Activated naive CD4-positive, alpha-beta T cell treated with anti-CD3 and anti-CD28 coated beads, Interleukin-2, amount 50 U/mL, for 72 hours (primary cell): ENCODE results near the gene TMEM176B. TPM values are rescaled to one million over a fixed set of nuclear protein-coding genes. Genes with fewer than 3 reads are reported as not detected.
A peak's percentile ranks its signal among the peaks of the same experiment; 100 is the strongest.

Experiments used
- ATAC-seq, 2 donors: fragments of 150-1000 bp; cut with Tn5 transposase; 2 replicates each; pipeline ENCODE4 v1.10.0; 2021; ENCODE audit warnings: mild to moderate bottlenecking in 2 of 2, moderate library complexity in 2 of 2
- DNase-seq, 2 donors: peaks; one replicate each; pipeline ENCODE4 v3.0.0; 2021 to 2022; ENCODE audit warnings: low spot score in 2 of 2
- H3K27ac Mint-ChIP-seq, 2 donors: one replicate each; pipeline ENCODE4 v1.8.0; 2022; ENCODE audit warnings: mild to moderate bottlenecking in 2 of 2, mixed read lengths in 2 of 2
- H3K36me3 Mint-ChIP-seq, 2 donors: one replicate each; pipeline ENCODE4 v1.8.0; 2022; ENCODE audit warnings: mixed read lengths in 2 of 2
- H3K9me3 Mint-ChIP-seq, 2 donors: one replicate each; pipeline ENCODE4 v1.8.0; 2022; ENCODE audit warnings: mixed read lengths in 2 of 2
- total RNA-seq, 2 donors: library from RNA; stranded (reverse); gene quantifications; one replicate each; pipeline ENCODE4 v1.2.3, GENCODE V29; 2022

TMEM176B gene
- total RNA-seq, 2 donors from 2014 or later = not detected

DNA sequence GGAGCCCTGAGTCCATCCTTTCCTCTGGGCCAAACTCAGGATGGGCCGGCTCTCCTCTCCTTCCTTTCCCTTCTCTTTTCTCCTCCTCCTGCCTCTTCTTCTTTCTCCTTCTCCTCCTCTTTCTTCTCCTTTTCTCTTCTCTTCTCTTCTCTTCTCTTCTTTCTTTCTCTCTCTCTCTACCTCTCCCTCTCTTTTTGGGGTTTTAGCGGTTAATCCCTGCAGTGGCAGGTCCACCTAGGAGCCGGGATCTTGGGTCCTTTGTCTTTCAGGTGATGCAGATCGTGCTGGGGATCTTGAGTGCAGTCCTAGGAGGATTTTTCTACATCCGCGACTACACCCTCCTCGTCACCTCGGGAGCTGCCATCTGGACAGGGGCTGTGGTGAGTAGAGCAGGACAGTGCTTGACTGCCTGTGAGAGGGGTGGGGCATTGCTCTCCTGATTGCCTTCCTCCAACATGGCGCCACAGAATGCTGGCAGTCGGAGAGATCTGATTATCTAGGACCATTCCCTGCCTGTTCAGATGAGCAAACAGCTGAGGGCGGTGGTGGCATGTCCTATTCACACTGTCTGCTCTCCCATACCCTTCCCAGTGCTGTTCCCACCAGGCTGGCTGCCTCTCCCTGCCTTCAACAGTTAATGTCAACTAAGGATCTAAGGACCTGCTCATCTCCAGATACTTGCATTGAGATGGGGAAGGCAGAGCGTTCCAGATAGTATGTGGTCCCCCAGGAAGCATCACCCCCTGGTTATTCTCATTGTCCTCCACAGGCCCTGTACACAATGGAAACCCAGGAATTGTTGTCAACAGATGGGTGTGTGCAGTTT is 2.0 kb upstream of the TMEM176B start:
- Mint-ChIP-seq H3K36me3 (peaks cover 7 to 14% of the 10 kb centered on the region in 2 donors), H3K9me3 (peaks cover 0 to 4% of the 10 kb centered on the region in 2 donors)
- no peak for ATAC-seq

DNA sequence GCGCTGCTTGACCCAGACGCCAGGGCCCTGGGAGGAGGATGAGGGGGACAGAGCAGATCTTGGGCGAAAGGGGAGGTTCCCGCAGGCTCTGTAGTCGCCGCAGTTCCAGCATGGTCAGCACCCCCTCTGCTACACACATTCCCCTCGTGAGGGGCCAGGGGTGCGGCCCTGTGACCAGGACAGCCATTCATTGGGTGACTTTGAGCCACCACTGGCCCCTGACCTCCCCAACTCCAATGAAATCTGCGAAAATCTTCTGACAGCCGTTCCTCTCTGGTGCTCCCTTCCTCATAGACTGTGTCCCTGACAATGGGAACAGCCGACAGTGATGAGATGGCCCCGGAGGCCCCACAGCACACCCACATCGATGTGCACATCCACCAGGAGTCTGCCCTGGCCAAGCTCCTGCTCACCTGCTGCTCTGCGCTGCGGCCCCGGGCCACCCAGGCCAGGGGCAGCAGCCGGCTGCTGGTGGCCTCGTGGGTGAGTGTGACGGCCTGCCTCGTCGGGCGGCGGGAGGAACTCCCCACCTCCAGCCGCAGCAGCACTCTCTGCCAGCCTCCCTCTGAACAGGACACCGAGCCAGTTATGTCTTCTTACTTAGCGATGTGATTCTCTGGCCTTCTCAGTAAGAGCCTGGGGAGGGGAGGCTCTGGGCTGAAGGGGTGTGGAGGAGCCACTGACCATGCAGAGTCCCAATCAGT is 1.2 kb upstream of the TMEM176B start:
- no peak for DNase-seq
- Mint-ChIP-seq H3K9me3 (peaks cover 0 to 4% of the 10 kb centered on the region in 2 donors), H3K36me3 (peaks cover 7 to 14% of the 10 kb centered on the region in 2 donors), H3K27ac (no peak overlapping the region)
- peak in 1 of 2 donors; percentile 22 for ATAC-seq

More for the DNA sequence above, 2.0 kb upstream of the TMEM176B start:
- no peak overlapping the region for H3K27ac Mint-ChIP-seq
- DNase-seq = no peak

DNA sequence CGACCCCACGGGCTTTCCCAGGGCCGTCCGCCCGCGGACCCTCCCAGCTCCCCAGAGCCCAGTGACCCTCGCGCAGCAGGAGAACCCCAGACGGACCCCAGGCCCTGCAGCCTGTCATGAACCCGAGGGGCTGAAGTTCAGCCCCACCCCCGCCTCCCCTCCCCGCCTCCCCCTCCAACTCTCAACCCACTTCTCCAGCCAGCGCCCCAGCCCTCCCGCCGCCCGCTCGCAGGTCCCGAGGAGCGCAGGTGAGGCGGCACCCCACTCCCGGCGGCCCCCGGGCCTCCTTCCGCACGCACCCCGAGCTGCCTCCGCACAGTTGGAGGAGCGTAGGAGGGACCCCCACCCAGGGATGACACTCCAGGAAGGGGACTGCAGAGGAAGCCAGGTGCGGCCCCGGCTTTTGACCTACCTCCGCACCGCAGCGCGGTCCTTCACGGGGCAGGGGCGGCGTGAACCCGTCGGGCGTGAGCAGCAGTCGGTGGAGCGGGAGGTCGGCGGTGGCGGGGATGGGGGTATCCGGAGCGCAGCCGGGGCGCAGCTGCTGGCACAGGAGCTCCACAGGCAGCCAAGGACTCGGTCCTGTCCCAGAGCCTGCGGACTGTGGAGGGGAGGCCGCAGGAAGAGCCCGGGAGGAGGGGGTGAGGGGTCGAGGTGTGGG is 547 bp upstream of the TMEM176B start, which contains the start of gene TMEM176A:
Gene TMEM176A, plus strand, starts transcription at position 189 of the 661 bp plus-strand sequence. CDS start 782 bp downstream, outside the sequence.
- Mint-ChIP-seq H3K27ac (no peak within 1 kb of the TSS), H3K36me3 (peaks cover 7 to 8% of the 10 kb centered on the region in 2 donors), H3K9me3 (peaks cover 0 to under 1% of the 10 kb centered on the region in 2 donors)
- peak in 1 of 2 donors; percentile 15 for DNase-seq
- ATAC-seq = peak; percentile 22 to 58

DNA sequence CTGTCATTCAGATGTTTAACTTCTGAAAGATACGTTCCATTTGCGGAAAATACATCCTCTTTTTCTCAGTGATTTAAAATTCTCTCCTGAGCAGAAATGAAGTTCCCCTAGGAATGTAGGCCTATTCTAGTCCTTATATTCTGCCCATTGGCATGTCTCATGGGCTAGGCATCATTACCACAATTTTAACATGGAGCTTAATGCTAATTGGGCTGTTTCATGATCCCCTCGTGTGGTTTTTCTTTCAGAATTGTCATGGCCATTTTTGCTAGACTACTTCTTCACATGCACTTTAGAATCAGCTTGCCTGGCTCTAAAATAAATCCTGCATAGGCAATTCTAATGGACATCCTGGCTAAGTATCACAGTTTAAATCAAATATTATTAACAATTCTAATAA is 1.0 kb downstream of the TMEM176B start:
- no peaks in the 10 kb centered on the region for H3K9me3 Mint-ChIP-seq
- H3K27ac Mint-ChIP-seq = no peak overlapping the region
- ATAC-seq (no peak), DNase-seq (no peak)
- peaks cover 7 to 8% of the 10 kb centered on the region in 2 donors for H3K36me3 Mint-ChIP-seq

DNA sequence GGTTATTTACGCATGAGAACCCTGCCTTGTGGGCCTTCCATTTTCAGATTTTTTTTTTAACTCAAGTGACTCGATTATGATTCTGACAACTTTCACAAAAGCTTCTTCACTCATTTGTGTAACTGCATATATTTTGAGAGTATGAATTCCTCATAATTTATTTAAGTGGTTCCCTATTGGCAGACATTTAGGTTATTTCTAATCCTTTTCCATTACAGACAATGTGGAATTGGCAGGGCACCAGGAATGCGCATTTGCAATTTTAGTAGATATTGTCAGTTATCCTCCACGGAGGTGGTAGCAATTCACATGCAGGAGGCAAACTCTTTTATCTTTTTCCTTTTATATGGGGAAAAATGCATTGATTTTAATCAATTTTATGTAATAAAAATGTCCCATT is 2.5 kb downstream of the TMEM176B start:
- ATAC-seq (no peak), DNase-seq (no peak)
- H3K27ac Mint-ChIP-seq = no peak overlapping the region
- peaks cover 7 to 8% of the 10 kb centered on the region in 2 donors for H3K36me3 Mint-ChIP-seq
- no peaks in the 10 kb centered on the region for H3K9me3 Mint-ChIP-seq

DNA sequence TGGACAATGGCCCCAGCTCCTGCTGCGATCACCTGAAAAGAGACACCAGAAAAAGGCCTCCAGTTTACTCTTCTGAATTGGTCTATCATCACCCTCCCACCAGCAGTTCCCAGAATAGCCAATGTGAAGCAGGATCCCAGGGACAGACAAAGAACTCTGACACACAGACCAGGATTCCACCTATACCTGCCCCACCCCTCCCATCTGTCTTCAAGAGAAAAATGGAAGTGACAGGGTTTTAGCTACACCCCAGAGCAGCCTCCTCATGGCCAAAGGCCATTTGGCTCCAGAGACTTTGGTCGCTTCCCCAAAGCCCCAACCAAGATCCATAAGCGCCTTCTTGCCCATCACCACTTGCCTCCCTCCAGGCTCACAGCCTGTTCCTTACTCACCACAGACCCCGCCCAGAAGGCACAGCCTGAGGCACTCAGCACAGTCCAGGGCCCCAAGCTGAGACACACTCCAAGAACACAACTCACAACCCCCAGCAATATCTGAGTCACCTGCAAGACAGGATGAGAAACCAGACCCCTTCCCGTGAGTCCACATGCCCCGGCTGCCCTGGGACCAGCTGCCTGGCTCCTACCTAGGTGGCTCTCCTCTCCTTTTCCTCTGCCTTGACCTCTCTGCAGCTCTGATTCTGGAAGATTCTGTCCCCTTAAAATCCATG is 6.5 kb downstream of the TMEM176B start:
- ATAC-seq = no peak
- Mint-ChIP-seq H3K36me3 (no peaks in the 10 kb centered on the region), H3K27ac (no peak overlapping the region), H3K9me3 (no peaks in the 10 kb centered on the region)
- no peak for DNase-seq

DNA sequence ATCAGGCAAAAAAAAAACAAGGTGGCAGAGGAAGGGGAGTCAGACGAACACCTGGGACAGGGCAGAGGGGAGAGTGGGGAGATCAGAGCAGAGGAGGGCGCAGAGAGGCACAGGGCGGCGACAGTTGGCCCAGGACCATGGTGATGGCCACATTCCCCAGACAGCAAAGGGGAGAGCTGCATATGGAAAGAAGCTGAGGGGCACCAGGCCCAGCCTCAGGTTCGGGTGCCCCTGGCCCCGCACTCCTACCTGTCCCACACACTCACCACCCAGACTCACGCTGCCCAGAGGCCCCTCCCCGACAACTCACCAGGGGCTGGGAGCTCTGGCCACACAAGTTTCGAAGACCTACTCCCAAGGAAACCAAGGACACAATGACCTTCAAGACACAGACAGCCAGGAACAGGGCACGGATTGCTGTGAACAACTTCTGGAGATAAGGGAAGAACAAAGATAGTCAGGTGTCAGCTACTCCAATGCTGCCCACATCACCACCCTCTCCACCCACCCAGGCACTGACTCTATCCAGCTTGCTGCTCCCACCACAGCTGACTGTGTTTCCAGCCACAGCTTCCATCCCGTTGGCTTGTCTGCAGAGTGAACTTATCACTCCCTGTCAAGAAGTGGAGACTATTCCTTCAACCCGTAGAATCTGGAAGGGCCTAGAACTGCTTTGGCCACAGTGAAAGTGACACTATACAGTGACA is 8.3 kb downstream of the TMEM176B start:
- no peak for DNase-seq
- peak overlapping the region in 1 of 2 donors; percentile 50 for H3K27ac Mint-ChIP-seq
- H3K9me3 Mint-ChIP-seq = no peaks in the 10 kb centered on the region
- no peak for ATAC-seq
- no peaks in the 10 kb centered on the region for H3K36me3 Mint-ChIP-seq

DNA sequence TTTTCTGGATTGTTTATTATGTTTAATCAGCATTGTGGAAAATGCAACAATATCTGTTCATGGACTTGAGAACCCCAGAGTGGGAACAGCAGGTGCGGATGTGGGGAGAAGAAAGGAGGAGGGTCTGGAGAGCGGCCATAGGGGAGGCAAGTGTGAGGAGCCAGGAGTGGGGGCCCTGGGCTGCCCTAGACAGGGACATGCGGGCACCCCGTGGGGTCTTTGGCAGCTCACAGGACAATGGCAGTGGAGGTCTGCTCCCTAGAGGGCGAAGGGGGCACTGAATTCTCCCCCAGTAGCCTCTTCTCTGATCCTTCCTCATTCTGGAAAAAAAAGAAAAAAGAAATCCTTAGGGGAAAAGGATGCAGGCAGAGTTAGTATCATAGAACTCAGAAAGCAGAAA is 8.9 kb downstream of the TMEM176B start:
- H3K27ac Mint-ChIP-seq = peak overlapping the region in 1 of 2 donors; percentile 50
- no peaks in the 10 kb centered on the region for H3K36me3 Mint-ChIP-seq
- no peak for ATAC-seq
- no peaks in the 10 kb centered on the region for H3K9me3 Mint-ChIP-seq
- no peak for DNase-seq

DNA sequence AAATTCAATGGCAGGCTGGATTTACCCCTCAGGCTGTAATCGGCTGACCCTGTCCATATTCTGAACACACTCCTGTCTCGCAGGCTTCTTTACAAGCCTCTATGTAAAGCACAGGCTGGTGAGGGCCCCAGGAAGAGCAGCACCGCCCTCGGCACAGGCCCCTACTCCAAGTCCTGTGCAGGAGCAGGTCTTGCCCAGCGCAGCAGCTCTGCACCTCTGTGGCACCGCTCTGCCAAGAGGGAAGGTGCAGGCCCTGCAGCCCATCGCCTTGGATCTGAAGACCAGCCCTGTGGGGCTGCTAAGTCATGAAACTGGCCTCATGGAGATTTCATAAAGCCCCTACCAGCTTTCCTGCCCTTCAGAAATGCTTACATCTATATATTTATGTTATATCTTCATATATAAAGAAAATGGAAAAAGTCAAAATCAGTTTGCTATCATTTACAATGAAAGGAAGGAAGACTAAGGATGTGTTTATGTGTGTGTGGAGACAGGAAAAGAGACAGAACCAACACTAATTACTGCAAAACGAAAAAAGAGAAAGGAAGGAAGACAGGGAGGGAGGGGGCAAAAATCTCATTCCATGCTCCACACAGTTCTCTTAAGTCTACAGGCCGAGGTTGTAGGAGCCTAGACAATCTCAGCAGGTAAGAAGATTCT is 9.6 kb downstream of the TMEM176B start:
- no peaks in the 10 kb centered on the region for H3K9me3 Mint-ChIP-seq
- H3K36me3 Mint-ChIP-seq = no peaks in the 10 kb centered on the region
- ATAC-seq = no peak
- no peak for DNase-seq
- peak overlapping the region in 1 of 2 donors; percentile 50 for H3K27ac Mint-ChIP-seq

DNA sequence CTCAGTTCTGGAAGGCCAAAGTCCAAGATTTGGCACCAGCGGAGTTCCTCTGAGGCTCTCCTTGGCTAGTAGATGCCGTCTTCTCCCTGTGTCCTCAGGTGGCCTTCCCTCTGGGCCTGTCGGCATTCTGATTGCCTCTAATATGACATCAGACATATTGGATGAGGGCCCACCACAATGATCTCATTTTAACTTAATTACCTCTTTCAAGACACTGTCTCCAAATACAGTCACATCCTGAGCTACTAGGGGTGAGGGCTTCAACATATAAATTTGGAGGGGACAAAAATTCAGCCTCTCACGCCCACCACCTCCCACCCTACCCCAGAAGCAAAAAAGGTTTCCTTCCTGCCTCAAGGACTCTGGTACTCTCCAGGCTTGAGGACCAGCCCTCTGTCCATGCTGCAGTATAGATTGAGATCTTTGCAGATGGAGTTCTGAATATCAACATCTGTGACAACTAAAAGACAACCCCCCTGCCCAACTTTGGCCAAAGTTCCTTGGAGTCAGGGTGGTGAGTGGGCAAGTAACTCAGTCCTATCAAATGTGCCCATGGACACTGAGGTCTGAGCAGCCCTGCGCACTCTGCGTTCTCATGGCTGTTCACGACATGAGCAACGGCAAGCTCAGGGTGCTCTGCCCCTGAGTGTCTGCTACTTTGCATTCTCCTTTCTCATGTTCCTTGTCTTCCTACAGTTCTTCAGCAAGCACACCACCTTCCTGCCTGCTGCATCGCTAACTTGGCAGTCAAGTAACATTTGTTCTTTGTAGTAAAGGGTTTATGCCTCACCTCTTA is 11.5 kb downstream of the TMEM176B start:
- no peaks in the 10 kb centered on the region for H3K9me3 Mint-ChIP-seq
- ATAC-seq = no peak
- no peaks in the 10 kb centered on the region for H3K36me3 Mint-ChIP-seq
- DNase-seq = no peak
- no peak overlapping the region for H3K27ac Mint-ChIP-seq

DNA sequence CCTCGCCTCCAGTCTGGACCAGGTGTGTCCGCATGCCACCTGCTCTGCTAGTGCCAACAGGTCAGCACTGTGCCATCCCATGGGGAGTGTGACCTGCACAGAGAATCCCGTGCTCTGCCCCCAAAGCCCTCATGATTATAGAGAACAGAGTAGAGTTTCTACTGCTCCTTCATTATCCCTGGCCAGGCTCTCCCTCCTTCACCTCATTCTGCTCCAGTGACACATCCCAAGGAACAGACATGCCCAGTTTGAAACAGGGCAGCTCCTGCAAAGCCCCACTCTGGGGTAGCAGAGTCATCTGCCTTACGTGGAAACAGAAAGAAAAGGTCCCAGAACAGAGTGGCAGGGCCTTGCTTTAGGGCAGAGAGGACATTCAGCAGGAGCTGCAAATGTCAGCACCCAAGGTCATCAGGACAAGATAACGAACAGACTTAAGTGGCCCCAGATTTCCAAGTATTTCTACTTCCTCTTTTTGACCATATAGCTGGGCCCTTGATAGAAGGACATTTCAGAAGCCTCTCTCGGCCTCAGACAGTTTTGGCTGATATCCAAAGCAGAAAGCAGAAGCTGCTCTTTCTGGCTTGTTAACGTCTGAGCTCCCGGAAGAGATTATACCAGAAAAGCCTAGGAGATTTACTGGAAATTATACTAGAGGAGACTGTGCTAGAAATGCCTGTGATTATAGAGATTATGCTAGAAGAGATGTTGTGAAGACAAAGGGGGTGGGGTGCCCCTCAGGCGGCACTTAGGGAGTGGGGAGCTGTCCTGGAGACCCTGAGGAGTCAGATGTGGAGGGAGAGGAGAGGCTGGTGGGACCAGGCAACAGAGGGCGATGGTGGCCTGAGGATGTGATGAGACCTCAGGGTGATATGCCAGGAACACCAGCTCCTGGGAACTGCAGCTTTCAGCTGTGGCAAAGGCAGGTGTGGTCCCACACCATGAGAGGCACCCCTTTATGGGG is 12.6 kb downstream of the TMEM176B start:
- no peaks in the 10 kb centered on the region for H3K36me3 Mint-ChIP-seq
- H3K9me3 Mint-ChIP-seq = no peaks in the 10 kb centered on the region
- DNase-seq (no peak), ATAC-seq (no peak)
- peak overlapping the region in 1 of 2 donors; percentile 25 for H3K27ac Mint-ChIP-seq

DNA sequence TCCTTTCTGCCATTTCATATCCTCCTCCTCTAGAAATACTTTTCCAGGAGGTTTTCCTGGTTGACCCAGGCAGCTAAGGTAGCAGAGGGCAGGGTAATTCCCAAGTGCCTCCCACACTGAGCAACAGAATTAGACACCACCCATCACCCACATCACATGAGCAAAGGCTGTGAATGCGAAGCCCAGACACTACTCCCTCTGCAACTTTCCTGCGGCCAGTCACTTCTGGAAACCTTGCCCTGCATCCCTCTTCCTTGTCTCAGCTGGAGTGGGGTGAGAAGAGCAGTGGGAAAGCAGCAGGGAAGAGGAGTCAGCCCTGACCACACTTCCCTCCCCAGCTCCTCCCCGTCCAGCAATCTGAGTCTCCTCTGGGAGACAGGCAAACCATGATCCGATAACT is 15.2 kb downstream of the TMEM176B start:
- Mint-ChIP-seq H3K9me3 (no peaks in the 10 kb centered on the region), H3K36me3 (no peaks in the 10 kb centered on the region), H3K27ac (no peak overlapping the region)
- DNase-seq (no peak), ATAC-seq (no peak)

DNA sequence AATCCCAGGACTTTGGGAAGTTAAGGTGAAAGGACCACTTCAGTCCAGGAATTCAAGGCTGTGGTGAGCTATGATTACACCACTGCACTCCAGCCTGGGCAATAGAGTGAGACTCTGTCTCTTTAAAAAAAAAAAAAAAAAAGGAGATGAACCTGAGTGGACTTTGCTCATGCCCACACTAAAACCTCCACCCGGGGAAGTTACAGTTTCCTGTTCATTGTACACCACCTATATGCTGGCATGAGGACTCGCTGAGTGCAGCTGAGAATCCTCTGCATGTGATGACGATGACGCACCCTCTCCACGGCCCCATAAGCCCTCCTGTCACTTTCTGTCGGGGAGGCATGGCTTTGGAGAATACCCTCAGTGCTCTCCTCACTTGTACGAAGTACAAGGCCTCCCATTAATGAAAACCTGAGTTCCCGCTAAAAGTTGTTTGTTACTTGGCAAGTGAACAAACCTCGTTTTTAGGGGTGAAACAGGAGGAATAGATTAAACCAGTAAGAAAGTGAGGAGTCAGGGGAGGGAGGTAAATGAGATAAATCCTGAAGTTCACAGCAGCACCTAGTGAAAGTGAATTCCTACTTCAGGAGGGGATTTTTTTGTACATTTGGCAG is 15.9 kb downstream of the TMEM176B start:
- Mint-ChIP-seq H3K27ac (no peak overlapping the region), H3K9me3 (no peaks in the 10 kb centered on the region), H3K36me3 (no peaks in the 10 kb centered on the region)
- ATAC-seq = no peak
- DNase-seq = no peak

DNA sequence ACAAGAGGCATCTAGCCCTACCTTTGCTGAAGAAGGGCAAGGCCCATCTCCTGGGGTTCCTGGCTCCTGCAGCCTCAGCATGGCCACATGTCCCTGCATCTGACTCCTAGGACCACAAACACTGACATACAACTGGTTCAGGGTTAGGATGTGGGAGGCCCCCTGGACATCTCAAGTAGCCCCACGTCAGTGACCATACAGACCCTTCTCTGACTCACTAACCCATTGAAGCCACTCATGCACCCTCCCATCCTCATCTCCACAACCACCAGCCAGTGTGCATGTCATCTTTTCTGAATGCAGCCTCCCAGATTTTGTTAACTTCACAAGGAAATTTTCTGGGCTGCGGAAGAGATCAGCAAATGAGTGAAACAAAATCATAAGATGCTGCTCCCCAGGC is 18.2 kb downstream of the TMEM176B start:
- Mint-ChIP-seq H3K27ac (no peak overlapping the region), H3K36me3 (no peaks in the 10 kb centered on the region), H3K9me3 (no peaks in the 10 kb centered on the region)
- ATAC-seq = no peak
- DNase-seq = no peak
